HG03439 (cell line): Measurements from ENCODE around the gene ACYP2.
A peak's percentile ranks its signal among the peaks of the same experiment; 100 is the strongest.
"Not testable (repeated sequence)": the region's sequence is repeated elsewhere in the genome, so short reads cannot be mapped to it uniquely, and the experiment has no call there.

Experiments
- ATAC-seq: cut with Tn5 transposase; IDR thresholded peaks from one replicate; pipeline ENCODE4 v1.9.1; 2021; ENCODE audit warnings: mild to moderate bottlenecking, moderate library complexity; ENCODE audit not compliant: unreplicated experiment

ACYP2 gene

DNA sequence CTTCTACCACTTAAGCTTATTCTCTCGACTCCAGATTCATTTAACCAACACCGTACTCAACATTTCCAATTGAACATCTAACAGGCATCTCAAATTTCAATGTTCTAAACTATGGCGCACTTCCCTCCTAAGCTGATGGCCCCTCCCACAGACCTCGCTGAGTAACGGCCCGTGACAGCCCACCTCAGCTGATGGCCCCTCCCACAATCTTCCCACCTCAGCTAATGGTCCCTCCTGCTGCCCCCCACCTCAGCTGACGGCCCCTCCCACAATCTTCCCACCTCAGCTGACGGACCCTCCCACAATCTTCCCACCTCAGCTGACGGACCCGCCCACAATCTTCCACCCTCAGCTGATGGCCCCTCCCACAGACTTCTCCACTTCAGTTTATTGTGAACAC, 197.7 kb downstream of the ACYP2 start:
- no peak for ATAC-seq

DNA sequence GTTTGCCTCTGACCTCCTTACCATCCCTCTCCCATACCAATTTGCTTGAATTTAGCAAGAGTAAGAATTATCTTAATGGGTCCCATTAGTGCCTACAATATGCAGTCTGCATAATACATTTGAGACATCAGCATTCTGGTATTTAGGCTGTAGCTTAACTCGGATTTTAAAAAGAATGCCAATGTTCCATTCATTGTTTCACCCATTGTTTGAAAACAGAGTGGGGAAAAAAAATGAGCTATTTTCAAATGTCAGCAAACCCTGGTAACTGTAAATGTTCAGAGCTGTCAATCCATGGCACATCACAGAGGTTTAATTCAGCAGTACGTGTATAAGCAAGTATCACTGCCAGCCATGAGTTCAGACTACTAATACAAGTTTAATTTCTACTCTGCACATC, 202.6 kb downstream of the ACYP2 start:
- ATAC-seq = no peak

DNA sequence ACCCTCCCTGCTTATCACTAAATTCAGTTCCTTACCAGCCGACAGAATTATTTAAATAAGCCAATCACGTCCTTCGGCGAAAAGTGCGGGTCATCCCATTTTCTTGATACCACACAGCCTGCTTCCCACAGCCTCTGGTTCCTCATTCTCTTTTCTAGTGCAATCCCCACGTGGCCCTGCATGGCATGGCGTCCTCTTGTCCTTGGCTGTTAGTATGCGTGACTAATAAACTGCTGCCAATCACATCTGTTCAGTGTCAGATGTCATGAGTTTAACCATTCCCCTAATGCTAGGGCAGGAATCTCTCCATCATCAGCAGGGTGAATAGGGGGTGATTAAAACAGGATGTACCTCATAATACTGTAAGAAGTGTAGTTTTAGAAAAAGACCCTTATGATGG, 203.4 kb downstream of the ACYP2 start:
- no peak for ATAC-seq

DNA sequence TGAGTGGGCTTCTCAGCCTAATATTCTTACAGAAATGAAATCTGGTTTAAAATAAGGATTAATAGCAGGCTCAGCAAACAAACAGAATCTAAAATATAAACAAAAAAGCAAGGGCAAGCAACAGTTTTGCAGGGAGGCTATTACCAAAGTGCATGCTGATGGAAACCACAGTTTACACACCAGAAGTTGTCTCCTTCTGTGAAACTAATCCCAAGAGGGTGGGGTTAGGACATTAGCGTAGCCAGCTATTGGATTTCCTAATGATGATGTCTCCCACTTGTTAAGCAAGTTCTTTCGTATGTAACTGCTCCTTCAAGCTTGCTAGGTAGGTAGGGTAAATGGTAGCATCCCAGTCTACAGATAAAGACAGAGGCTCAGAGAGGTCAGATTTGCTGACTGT, 205.6 kb downstream of the ACYP2 start:
- ATAC-seq = no peak

DNA sequence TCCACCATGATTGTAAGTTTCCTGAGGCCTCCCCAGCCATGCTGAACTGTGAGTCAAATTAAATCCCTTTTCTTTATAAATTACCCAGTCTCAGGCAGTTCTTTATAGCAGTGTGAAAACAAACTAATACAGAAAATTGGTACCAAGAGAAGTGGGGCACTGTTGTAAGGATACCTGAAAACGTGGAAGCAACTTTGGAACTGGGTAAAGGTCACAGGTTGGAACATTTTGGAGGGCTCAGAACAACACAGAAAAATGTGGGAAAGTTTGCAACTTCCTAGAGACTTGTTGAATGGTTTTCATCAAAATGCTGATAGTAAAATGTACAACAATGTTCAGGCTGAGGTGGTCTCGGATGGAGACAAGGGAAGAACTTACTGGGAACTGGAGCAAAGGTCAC, 209.1 kb downstream of the ACYP2 start:
- not testable (repeated sequence) for ATAC-seq

DNA sequence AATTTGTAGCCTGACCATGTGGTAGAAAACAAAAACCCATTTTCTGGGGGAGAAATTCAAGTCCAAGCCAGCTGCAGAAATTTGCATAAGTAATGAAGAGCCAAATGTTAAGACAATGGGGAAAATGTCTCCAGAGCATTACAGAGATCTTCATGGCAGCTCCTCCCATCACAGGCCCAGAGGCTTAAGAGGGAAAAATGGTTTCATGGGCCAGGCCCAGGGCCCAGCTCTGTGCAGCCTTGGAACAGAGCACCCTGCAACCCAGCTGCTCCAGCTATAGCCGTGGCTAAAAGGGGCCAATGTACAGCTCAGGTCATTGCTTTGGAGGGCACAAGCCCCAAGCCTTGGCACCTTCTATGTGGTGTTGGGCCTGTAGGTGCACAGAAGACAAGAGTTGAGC, 209.7 kb downstream of the ACYP2 start:
- no peak for ATAC-seq

DNA sequence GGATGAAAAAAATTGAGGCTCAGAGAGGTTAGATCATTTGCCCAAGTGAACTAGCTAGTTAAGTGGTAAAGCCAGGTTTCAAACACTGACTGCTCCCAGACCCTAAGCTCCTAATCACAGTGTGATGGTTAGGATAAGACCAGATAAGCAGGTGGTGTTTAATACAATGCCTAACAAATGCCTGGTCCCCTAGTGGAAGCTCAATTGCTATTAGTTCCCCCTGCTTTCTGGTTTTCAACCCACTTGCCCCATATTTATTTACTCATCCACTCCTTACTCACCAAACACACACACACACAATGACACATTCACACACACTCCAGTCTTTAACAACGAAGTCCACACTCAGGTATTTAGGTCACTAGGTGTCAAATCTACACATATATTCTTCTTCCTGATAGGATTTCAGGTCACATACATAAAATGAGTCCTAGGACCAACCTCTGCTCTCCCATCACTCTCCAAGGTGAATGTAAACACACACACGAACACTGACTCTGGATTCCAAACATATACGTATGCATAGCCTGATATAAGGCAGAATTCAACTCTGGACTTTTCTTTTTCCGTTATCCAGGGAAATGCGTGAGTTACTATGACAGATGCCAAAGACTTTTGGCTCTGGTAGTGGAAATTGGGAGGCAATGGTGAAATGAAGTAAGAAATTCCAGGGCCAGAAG, 214.2 kb downstream of the ACYP2 start:
- no peak for ATAC-seq

DNA sequence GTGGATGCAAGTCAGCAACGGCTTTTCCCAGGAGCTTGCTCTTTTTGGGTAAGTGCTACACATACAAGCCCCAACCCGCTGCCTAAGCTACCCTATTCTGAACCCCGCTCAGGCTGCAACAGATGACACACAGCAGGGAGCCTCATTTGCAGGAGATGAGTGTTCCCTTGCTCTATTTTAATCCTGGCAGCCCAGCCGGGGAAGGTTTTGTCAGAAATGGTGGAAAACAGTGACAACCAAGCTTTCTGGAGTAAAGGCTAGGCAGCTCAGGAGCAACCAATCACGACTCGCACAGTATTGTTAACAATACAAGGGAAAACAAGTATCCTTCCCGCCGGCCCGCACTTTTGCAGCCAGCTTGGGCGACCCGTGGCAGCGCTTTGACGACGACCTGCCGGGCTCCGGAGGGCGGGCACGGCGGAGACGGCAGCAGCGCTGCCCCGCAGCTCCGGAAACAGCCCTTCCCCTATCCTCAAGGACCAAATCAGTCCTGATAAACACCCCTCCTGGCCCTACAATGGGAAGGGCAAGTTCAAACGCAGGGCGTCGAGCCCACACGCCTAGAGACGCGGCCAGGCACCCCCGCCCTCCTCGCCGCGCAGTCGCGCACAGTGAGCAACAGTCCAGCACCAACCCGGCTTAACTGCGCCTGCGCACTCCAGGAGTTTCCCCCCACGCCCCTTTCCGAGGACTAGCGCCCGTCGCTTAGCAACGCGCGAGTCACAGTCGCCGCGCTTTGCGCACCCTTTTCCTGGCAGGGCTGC, 214.9 kb downstream of the ACYP2 start:
- peak; percentile 97 for ATAC-seq

DNA sequence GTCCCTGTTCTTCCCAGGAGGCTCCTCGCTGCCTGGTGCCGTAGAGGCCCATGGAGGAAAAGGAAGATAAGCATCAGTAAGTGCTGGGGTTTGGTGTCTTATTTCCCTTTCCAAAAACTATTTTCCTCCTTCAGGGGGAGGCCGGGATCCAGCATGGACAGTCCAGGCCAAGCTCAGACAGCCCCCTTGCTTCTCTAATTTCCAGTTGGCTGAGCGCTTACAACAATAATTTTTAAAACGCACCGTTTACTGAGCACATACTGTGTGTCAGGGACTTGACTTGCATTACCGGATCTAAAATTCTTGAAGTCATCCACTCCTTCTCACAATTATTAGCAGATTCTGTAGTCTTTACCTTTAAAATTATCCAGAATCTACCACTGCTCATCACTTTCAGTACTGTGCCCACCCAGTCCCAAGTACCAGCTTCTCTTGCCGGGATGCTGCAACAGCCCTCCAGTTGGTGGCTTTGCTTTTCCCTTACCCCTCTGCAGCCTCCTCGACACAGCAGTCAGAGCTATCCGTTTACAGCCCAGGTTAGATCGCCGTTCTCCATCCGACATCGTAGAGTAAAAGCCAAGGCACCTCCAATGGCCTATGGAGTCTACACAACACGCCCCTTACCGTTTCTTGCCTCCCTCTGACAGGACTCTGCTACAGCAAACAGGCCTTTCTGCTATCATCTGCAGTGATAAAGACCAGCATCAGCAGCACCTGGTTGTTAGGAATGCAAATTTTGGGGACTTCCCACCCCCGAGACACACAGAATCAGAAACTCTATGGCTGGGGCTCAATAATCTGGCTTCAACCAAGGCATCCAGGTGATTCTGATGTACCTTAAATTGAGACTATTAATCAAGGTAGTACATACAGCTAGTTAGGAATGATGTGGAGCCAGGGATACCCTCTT, 215.8 kb downstream of the ACYP2 start:
- peak; percentile 30 for ATAC-seq

DNA sequence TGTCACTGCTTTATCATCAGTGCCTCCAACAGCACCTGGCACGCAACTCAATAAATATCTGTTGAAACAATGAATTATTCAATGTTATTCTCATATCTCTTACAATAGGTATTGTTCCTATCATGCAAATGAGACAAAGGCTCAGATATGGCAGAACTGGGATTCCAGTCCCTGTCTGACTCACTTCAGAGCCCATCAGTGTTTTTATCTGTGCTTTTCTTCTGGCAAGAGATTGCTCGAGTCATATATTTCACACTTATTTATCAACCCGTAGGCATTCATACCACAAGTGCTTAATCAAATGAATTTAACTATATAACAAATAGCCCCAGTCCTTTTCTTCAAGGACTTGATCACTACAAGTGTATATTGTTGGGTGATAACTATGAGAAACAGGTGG, 217.0 kb downstream of the ACYP2 start:
- no peak for ATAC-seq

DNA sequence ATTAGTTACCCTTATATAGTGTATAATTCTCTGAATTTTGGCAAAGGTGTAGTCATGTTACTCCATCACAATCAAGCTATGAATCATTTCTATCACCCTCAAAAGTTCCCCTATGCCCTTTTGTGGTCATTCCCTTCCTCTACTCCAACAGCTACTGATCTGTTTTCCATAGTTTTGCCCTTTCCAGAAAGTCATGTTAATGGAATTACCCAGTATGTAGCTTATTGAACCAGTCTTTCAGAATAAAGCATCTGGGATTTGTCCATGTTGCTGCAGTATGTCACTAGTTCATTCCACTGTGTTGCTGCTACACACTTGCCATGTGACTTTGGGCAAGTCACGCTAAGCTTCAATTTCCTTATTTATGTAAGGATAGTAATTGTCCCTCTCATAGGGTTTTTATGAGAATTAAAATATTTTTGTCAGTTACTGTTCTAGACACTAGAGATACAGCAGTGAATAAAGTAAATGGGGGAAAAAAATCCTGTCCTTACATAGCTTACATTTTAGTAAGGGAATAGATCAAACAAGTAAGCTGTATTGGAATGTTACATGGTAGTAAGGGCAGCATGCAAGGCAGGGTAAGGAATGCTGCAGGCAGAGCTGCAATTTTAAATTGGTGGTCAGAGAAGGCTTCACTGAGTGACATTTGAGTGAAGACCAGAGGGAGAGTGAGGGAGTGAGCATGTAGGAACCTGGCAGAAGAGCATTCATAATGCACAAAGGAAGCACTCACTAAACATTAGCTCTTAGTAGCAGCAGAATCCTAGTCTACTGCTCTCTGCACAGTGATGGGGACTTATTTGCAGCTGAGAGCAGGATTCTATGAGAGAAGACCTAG, 220.9 kb downstream of the ACYP2 start:
- no peak for ATAC-seq

DNA sequence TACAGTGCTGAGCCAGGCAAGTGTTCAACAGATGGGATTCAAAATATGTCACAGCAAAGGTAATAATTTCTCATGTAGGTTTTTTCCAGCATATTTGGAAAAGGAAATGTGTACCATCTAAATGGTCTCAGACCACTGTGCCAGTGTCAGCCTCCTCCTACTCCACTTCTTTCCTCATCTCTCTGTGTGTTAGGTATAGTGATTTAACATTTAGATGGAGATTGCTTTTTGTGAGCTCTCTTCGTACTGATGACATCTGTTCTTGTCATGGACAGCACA, 221.5 kb downstream of the ACYP2 start:
- no peak for ATAC-seq

DNA sequence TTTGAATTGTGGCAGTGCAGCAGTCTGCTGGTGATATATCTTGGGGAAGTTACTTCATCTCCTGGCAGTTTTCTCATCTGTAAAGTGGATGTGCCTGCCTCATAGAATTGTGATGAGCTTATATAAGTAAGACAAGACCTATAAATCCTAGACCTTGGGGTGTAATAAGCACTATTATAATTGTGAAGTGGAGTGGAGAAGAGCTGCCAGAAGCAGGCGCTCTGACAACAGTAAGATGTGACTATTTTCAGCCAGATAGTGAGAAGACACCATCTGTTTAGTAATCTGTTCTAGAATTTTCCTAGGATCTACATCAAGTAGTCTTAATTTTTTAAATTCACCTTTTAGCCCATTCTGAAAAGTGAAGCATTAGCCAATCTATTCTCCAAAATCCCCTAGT, 226.2 kb downstream of the ACYP2 start:
- no peak for ATAC-seq

DNA sequence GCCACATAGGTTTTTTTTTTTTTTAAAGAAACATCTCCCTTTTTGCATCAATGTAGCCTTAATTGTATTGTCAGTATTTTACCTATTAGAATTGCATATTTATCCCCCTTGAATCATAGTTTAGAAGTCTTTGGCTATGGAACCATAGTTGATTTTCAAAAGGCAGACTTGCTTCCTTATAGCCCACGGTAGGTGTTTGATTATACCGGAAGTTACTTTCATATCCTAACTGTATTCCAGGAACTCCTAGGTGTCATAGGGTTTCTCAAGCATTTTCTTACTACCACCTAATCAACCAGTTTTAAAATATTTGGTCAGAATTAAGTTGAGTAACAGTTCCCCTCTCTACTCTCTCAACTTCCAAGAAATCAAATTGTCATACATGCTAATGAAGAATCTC, 227.2 kb downstream of the ACYP2 start:
- no peak for ATAC-seq

DNA sequence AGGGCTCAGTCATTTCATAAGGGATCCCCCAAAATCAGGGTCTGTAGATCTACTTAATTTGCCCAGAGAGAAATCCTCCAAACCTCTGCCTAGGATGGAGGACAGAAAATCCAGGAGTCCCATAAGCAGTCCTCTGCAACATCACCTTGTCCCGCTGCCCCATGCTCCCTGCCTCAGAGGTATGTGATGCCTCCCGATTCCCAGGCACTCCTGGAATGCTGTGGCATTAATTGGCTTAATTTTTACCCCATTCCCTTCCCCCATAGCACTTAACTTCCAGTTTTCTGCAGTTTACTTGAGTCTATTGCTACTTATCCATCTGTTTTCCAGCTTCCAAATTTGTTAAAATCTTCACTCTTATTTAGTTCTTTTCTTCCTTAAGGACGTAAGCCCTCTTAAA, 232.2 kb downstream of the ACYP2 start:
- ATAC-seq = no peak

DNA sequence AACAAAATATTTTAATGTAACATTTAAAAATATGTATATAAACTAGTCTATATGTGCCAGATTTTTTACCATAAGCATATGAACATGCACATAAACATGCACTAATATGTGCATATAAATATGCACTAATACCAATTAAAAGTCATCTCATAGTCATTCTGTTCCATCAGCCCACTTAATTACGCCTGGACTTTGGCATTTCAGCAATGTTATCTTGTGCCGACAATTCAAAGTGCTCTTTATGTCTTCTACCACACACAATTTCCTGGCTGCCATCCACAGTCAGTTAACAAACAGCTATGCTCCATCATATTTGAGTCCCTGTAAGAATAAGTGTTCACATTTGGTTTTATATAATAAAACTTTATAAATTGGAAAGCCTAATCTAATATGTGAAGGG, 233.2 kb downstream of the ACYP2 start:
- no peak for ATAC-seq

DNA sequence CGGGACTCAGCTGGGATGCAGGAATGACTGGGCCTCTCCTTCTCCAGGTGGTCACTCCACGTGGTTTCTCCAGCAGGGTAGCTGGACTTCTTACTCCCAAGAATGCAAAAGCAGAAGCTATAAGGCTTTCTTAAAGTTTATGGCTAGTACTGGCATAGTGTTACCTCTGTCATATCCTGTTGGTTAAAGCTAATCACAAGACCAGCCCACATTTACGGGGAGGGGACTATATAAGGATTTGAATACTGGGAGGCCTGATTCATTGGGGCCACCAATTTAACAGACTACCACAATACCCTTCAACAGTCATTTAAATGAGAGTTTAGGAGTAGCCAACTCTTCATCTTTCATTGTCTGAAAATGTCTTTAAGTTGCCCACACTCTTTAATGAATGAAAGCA, 235.0 kb downstream of the ACYP2 start:
- no peak for ATAC-seq

DNA sequence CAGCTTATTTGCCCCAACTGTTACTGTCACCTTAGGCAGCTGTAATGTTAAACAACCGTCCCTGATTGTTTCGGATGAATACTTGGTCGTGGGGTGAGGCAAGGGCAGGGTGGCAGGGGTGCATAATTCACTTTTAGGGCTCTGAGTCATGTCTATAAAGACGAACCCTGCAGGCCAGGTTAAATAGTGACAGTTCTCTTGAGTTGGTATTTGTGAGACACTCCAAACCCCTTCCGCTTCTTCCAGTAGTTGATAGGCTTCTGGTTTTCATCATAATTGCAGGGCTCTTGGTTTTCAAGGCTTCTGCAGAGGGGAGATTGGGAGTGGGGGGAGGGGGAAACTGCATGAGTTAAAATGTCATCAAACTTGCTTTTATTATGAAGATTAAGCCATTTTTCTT, 237.8 kb downstream of the ACYP2 start:
- no peak for ATAC-seq
